ENCODE measurements around the gene TRIM37. TPM values are rescaled to one million over a fixed set of nuclear protein-coding genes. Genes with fewer than 3 reads are reported as not detected.

TRIM37 gene
- total and polyA plus RNA-seq, 2 donors (not counting 1 experiment from before 2014, with no cell fraction given): 5.1 to 28.3 TPM

DNA sequence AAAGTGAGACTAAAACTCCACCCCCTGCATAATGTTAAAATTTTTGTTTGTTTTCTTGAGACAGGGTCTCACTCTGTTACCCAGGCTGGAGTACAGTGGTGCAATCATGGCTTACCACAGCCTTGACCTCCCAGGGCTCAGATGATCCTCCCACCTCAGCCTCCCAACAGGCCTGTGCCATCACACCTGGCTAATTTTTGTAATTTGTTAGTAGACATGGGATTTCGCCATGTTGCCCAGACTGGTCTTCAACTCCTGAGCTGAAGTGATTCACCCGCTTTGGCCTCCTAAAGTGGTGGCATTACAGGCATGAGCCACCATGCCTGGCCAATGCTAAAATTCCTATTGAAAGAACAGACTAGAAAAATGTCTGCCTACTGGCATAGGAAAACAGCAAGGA lies 103.8 kb downstream of the TRIM37 start:
- Histone ChIP-seq H3K36me3 (replicated peaks in 1 of 2; ENCODE audit: control extremely low read depth in 1 of 2, control insufficient read depth in 1 of 2, extremely low read depth in 1 of 2, insufficient read depth in 2 of 2, low read length in 1 of 2) (peaks cover 0 to 9% of the 10 kb centered on the region in 2 experiments), H3K4me2 (replicated peaks; ENCODE audit: low read depth, low read length, poor library complexity, severe bottlenecking) (no peak overlapping the region)
- POLR2A ChIA-PET: interaction anchor here (0.7 kb wide), 1 partner anchor 484 kb away, joined by 3 read pairs; no protein-coding TSS in a partner anchor

GRCh38 chr17:59002126-59002525 lies 104.6 kb downstream of the TRIM37 start:
- Histone ChIP-seq H3K4me2 (replicated peaks; ENCODE audit: low read depth, low read length, poor library complexity, severe bottlenecking) (peak overlapping the region; percentile 70), H3K9me3 (ENCODE audit: control extremely low read depth in 1 of 3, control insufficient read depth in 2 of 3, insufficient read depth in 1 of 3, low read length in 2 of 3) (no peaks in the 10 kb centered on the region), H4K20me1 (ENCODE audit: control insufficient read depth, insufficient read depth, low read length, poor library complexity, severe bottlenecking) (no peaks in the 10 kb centered on the region), H3K27me3 (replicated peaks in 1 of 4; ENCODE audit: control extremely low read depth in 1 of 4, control insufficient read depth in 3 of 4, insufficient read depth in 4 of 4, low read length in 3 of 4) (no peaks in the 10 kb centered on the region), H3K36me3 (replicated peaks in 1 of 2; ENCODE audit: control extremely low read depth in 1 of 2, control insufficient read depth in 1 of 2, extremely low read depth in 1 of 2, insufficient read depth in 2 of 2, low read length in 1 of 2) (peaks cover 0 to 7% of the 10 kb centered on the region in 2 experiments), H2AFZ (ENCODE audit: insufficient read depth, low read depth, low read length, poor library complexity, severe bottlenecking) (peak overlapping the region; percentile 78), H3K27ac (ENCODE audit: low read length in 2 of 2) (peak overlapping the region; percentile 81 to 93), H3K9ac (ENCODE audit: low read length) (peak overlapping the region; percentile 64), H3K4me3 (ENCODE audit: control extremely low read depth in 1 of 5, extremely low read depth in 1 of 5, insufficient read depth in 1 of 5, low read depth in 2 of 5, low read length in 4 of 5) (peak overlapping the region in 1 of 5 experiments; percentile 65), H3K79me2 (ENCODE audit: control insufficient read depth, insufficient read depth, low read length) (no peaks in the 10 kb centered on the region), H3K4me1 (ENCODE audit: control insufficient read depth in 2 of 2, insufficient read depth in 2 of 2, low read length in 2 of 2) (peaks cover 16 to 23% of the 10 kb centered on the region in 2 donors)
- no peak for ATAC-seq (ENCODE audit: low read depth)
- Mint-ChIP-seq H3K4me1 (peaks cover 37% of the 10 kb centered on the region), H3K27ac (peak overlapping the region; percentile 32), H3K9me3 (ENCODE audit: insufficient read depth) (no peaks in the 10 kb centered on the region), H3K4me3 (no peak overlapping the region), H3K27me3 (no peaks in the 10 kb centered on the region)
- CTCF ChIA-PET: interaction anchor here (1.4 to 10.0 kb wide), 5 partner anchors 289 to 482 kb away, joined by 3 to 199 read pairs (median 85); partner anchors contain the start of genes RAD51C and TEX14
- TF ChIP-seq EZH2 (IDR thresholded peaks at IDR 0.05; ENCODE audit: borderline replicate concordance, insufficient read depth, low read depth, low read length, poor library complexity, severe bottlenecking): no peak
- TF ChIP-seq, protein P1, sequence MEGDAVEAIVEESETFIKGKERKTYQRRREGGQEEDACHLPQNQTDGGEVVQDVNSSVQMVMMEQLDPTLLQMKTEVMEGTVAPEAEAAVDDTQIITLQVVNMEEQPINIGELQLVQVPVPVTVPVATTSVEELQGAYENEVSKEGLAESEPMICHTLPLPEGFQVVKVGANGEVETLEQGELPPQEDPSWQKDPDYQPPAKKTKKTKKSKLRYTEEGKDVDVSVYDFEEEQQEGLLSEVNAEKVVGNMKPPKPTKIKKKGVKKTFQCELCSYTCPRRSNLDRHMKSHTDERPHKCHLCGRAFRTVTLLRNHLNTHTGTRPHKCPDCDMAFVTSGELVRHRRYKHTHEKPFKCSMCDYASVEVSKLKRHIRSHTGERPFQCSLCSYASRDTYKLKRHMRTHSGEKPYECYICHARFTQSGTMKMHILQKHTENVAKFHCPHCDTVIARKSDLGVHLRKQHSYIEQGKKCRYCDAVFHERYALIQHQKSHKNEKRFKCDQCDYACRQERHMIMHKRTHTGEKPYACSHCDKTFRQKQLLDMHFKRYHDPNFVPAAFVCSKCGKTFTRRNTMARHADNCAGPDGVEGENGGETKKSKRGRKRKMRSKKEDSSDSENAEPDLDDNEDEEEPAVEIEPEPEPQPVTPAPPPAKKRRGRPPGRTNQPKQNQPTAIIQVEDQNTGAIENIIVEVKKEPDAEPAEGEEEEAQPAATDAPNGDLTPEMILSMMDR (IDR thresholded peaks at IDR 0.05): no peak
- POLR2A ChIA-PET: interaction anchor here (0.5 to 0.7 kb wide), 2 partner anchors 292 to 483 kb away, joined by 3 to 4 read pairs; no protein-coding TSS in a partner anchor
- no CpG with 5 or more reads among the region's 3 CpGs for WGBS (ENCODE audit: insufficient coverage)
- peak; percentile 14 for DNase-seq
- intact Hi-C loops (cut with micrococcal nuclease): loop anchor here (5.0 kb wide), 1 partner anchor 470 kb away; no protein-coding TSS in a partner anchor

More for the DNA sequence above, 103.8 kb downstream of the TRIM37 start:
- Mint-ChIP-seq H3K27ac (peak overlapping the region; percentile 37), H3K4me3 (no peak overlapping the region), H3K9me3 (ENCODE audit: insufficient read depth) (no peaks in the 10 kb centered on the region), H3K4me1 (peaks cover 35% of the 10 kb centered on the region), H3K27me3 (no peaks in the 10 kb centered on the region)
- no peak overlapping the region for H2AFZ ChIP-seq (ENCODE audit: insufficient read depth, low read depth, low read length, poor library complexity, severe bottlenecking)
- H4K20me1 ChIP-seq (ENCODE audit: control insufficient read depth, insufficient read depth, low read length, poor library complexity, severe bottlenecking): no peaks in the 10 kb centered on the region
- no peaks in the 10 kb centered on the region for H3K79me2 ChIP-seq (ENCODE audit: control insufficient read depth, insufficient read depth, low read length)
- peaks cover 16 to 23% of the 10 kb centered on the region in 2 donors for H3K4me1 ChIP-seq (ENCODE audit: control insufficient read depth in 2 of 2, insufficient read depth in 2 of 2, low read length in 2 of 2)
- H3K9ac ChIP-seq (ENCODE audit: low read length): no peak overlapping the region
- H3K27ac ChIP-seq (ENCODE audit: low read length in 2 of 2): peak overlapping the region in 1 of 2 donors; percentile 93
- intact Hi-C loops (cut with micrococcal nuclease): loop anchor here (5.0 kb wide), 1 partner anchor 471 kb away; no protein-coding TSS in a partner anchor
- 86% methylated on average over 2 of the region's 2 CpGs for WGBS (ENCODE audit: insufficient coverage)
- no peaks in the 10 kb centered on the region for H3K27me3 ChIP-seq (replicated peaks in 1 of 4; ENCODE audit: control extremely low read depth in 1 of 4, control insufficient read depth in 3 of 4, insufficient read depth in 4 of 4, low read length in 3 of 4)
- ATAC-seq (ENCODE audit: low read depth): no peak
- TF ChIP-seq EZH2 (IDR thresholded peaks at IDR 0.05; ENCODE audit: borderline replicate concordance, insufficient read depth, low read depth, low read length, poor library complexity, severe bottlenecking): no peak
- TF ChIP-seq, protein P1 (IDR thresholded peaks at IDR 0.05): no peak
- DNase-seq: no peak
- no peaks in the 10 kb centered on the region for H3K9me3 ChIP-seq (ENCODE audit: control extremely low read depth in 1 of 3, control insufficient read depth in 2 of 3, insufficient read depth in 1 of 3, low read length in 2 of 3)
- CTCF ChIA-PET: interaction anchor here (0.6 to 10.0 kb wide), 10 partner anchors 9 to 1429 kb away, joined by 3 to 199 read pairs (median 5); partner anchors contain the start of genes RAD51C and TEX14
- H3K4me3 ChIP-seq (ENCODE audit: control extremely low read depth in 1 of 5, extremely low read depth in 1 of 5, insufficient read depth in 1 of 5, low read depth in 2 of 5, low read length in 4 of 5): no peak overlapping the region

Data from B cell (primary cell).